Glomerular endothelial cell (primary cell): ENCODE data around the gene SFXN5. TPM values are rescaled to one million over a fixed set of nuclear protein-coding genes. Genes with fewer than 3 reads are reported as not detected.
A peak's percentile ranks its signal among the peaks of the same experiment; 100 is the strongest.

Experiments
- DNase-seq: peaks from one replicate; pipeline ENCODE4 v3.0.0-alpha.2; 2011; ENCODE audit warnings: low read depth, low spot score; ENCODE audit errors: extremely low read depth
- total RNA-seq: library from RNA; depleted of rRNA; stranded (reverse); fragments of >200 nt; gene quantifications from 2 replicates; pipeline ENCODE4 v1.2.3, GENCODE V29; 2015

Gene SFXN5
- total RNA-seq, 1 donor from 2014 or later, result 29.5 TPM

- DNase-seq, result no peak
Observed at GRCh38 chr2:72981536-72981935, 90.0 kb downstream of the SFXN5 start.

DNA sequence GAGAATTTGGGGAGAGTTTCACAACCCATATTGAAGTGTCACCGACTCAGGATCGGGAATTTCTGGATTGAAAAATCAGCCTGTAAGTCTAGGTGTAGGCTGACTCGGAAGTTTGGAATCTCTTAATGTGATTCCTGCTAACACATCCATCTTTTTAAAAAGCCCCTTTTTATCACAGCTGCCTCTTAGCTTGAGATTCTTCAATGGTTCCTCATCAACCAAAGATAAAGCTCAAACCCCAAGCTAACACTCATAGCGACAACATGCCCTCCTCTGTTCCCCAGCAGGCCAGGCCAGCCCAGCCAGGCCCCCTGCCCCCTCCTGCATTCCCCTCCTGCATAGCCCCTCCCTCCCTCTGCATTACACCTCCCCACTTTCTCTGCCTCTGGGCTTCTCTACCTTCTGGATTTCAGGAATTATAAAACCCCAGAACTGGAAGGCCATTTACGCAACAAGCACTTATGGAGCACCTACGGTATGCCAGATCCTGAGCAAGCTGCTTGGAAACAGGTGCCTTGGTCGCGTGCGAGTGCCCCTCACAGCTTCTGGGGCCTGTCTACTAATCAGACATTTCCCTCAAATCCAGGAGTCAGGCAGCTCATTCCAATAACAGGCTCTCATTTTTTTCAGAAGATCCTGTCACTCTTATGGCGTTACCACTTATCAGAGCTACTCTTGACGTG is 90.8 kb downstream of the SFXN5 start:
- no peak for DNase-seq

DNA sequence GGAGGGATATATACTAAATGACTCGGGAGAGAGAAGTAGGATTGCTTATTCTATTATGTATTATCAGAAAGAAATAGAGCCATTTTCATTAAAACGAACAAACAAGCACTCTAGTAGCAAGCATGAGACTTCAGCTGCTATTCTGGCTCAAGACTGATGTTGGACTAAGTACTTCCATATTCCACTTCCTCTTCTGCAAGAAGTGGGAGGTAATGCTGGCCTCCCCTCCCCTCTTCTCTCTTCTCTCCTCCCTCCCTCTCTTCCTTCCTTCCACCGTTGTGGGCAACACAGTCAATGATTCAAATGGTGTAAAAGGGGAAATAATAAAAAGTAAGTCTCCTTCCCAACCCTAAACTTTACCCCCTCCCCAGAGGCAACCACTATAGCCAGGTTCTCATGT is 91.6 kb downstream of the SFXN5 start:
- no peak for DNase-seq

- no peak for DNase-seq
Observed at GRCh38 chr2:72975017-72975416, 96.5 kb downstream of the SFXN5 start.

DNA sequence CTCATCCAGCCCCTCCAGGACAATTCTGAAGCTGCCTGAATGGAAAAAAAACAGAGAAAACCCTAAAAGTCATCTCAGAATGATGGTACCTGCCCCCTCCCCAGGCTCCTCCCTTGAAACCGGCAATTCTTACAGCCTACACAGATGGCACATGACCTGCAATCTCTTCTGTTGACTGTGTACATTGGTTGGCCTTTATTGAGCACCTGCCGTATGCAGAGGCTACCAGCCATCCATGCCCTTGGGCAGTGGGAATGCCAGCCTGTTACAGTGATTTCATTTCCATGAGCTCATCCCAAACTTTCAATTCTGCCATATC is 97.1 kb downstream of the SFXN5 start:
- DNase-seq, result no peak

- peak; percentile 14 for DNase-seq
Observed at GRCh38 chr2:72973566-72974435, 97.7 kb downstream of the SFXN5 start.

DNA sequence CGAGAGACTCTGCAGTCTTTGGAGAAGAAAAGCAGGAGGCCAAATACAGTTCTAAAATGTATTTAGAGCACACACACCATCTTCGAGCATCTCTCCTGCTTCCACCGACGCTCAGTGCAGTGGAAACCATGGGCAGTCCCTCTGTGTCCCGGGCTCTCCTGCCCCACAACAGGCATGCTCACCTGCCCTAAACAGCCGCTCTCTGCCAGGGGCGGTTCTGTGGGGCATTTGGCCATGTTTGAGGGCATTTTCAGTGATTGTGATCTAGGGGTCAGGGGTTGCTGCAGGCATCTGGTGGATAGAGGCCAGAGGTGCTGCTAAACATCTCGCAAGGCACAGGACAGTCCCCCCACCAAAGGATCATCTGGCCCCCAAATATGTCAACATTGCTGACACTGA is 98.4 kb downstream of the SFXN5 start:
- DNase-seq, result no peak

DNA sequence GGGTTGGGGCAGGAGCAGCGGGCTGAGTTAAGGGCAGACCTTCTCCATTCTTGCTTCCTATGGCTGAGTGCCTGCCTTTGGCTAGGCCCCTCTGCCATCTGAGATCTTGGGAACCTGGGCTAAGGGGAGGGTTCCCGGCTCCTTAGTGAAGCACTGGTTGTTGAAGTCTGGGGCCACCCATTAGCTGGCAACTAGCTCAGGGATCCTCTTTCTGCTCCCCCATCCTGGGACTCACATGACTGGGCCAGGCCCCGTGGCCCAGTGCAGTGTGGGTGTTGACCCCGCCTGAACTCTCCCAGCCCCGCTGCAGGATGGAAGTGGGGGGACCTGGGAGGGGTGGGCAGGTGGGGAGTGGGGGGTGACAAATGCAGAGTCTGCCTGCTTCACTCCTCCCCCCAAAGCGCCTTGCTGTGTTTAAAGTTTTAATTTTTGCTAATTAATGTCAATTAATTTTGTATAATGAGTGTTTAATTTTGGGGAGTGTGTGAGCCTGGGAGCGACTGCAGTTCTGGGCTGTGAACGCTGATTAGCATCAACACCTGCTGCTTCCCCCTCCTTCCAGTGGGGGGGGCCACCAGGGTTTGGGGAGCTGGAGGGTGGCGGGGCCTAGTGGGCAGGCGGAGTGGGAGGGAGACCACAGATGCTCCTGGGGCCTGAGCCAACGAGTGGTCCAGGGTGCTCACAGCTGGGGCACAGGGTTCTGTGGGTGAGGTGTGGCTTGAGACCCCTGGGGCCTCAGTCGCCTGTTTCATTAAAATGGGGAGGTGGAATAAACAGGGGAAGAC is 99.0 kb downstream of the SFXN5 start:
- no peak for DNase-seq

- no peak for DNase-seq
Observed at GRCh38 chr2:72971036-72971435, 100.5 kb downstream of the SFXN5 start.

DNA sequence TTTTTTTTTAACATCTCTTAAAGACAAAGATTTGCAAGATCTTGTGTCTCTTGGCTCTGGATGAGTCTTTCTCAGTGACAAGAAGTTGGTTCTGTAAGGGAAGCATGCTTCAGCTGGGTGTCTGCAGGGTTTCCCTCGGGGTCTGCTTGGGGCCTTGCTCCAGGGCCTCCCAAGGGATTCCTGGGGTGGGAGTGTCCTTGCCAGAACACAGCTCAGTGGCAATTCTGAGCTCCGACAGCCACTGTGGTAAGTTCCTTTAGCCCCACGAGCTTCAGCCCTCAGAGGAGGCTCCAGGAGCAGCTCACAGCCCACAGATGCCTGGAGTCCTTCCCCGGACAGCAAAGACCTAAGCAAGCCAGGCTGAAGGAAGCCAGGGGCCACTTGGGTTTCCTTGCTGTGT is 101.8 kb downstream of the SFXN5 start:
- DNase-seq, result no peak

- no peak for DNase-seq
Observed at GRCh38 chr2:72968286-72968685, 103.2 kb downstream of the SFXN5 start.

- DNase-seq, result no peak
Observed at GRCh38 chr2:72965770-72966450, 105.6 kb downstream of the SFXN5 start.

- no peak for DNase-seq
Observed at GRCh38 chr2:72965016-72965415, 106.5 kb downstream of the SFXN5 start.

- no peak for DNase-seq
Observed at GRCh38 chr2:72964146-72964525, 107.4 kb downstream of the SFXN5 start.

GRCh38 chr2:72963423-72964145 is 107.9 kb downstream of the SFXN5 start:
- DNase-seq, result no peak

DNA sequence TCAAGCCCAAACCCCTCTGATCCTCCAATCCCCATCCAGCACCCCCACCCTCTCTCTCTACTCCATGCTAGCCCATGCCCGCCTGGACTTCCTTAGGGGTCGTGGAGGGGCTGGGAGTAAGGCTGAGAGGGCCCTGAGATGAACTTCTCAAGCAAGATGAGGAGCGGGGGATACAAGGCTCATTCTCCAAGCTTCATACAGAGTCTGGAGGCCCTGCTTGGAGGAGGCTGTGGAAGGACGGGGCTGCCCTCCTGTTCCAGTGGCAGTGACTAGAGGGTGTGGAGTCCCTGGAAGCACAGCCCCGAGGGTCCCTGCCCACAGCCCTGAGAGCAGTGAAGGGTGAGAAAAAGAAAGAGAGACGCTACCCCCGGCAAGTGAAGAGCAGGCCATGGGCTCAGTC is 108.6 kb downstream of the SFXN5 start:
- DNase-seq, result no peak

GRCh38 chr2:72961853-72962468 is 109.6 kb downstream of the SFXN5 start:
- DNase-seq, result no peak

GRCh38 chr2:72961036-72961720 is 110.3 kb downstream of the SFXN5 start:
- DNase-seq, result no peak
